GM19468 (cell line): Measurements from ENCODE around the gene INSL3.
"Not testable (repeated sequence)": the region's sequence is repeated elsewhere in the genome, so short reads cannot be mapped to it uniquely, and the experiment has no call there.

Experiments used
- ATAC-seq: cut with Tn5 transposase; IDR thresholded peaks from one replicate; pipeline ENCODE4 v1.9.1; 2021; ENCODE audit warnings: mild to moderate bottlenecking, moderate library complexity, moderate number of reproducible peaks; ENCODE audit not compliant: unreplicated experiment; ENCODE audit errors: extremely low read depth

INSL3 gene

GRCh38 chr19:17790059-17790780 lies 31.1 kb downstream of the INSL3 start:
- ATAC-seq, result no peak

GRCh38 chr19:17788632-17789031 lies 32.7 kb downstream of the INSL3 start:
- ATAC-seq, result no peak

GRCh38 chr19:17787274-17787913 lies 33.9 kb downstream of the INSL3 start:
- no peak for ATAC-seq

GRCh38 chr19:17784201-17785008 lies 36.9 kb downstream of the INSL3 start:
- no peak for ATAC-seq

- not testable (repeated sequence) for ATAC-seq
Measured at GRCh38 chr19:17783721-17784120, 37.6 kb downstream of the INSL3 start.

GRCh38 chr19:17780781-17781180 lies 40.5 kb downstream of the INSL3 start:
- no peak for ATAC-seq

GRCh38 chr19:17778968-17779929 lies 42.1 kb downstream of the INSL3 start:
- no peak for ATAC-seq

GRCh38 chr19:17778251-17778967 lies 42.9 kb downstream of the INSL3 start:
- no peak for ATAC-seq

GRCh38 chr19:17777840-17778239 lies 43.5 kb downstream of the INSL3 start:
- not testable (repeated sequence) for ATAC-seq

GRCh38 chr19:17775991-17776803 lies 45.1 kb downstream of the INSL3 start:
- peak; percentile 44 for ATAC-seq

GRCh38 chr19:17775245-17775927 lies 45.9 kb downstream of the INSL3 start:
- no peak for ATAC-seq

GRCh38 chr19:17772172-17772571 lies 49.1 kb downstream of the INSL3 start:
- ATAC-seq, result no peak

- no peak for ATAC-seq
Measured at GRCh38 chr19:17770613-17771012, 50.7 kb downstream of the INSL3 start.

- ATAC-seq, result no peak
Measured at GRCh38 chr19:17767559-17767958, 53.8 kb downstream of the INSL3 start.

- ATAC-seq, result no peak
Measured at GRCh38 chr19:17766543-17767131, 54.7 kb downstream of the INSL3 start.
